Neural crest cell (in vitro differentiated cells): ENCODE measurements around the gene PCBP3. TPM values are rescaled to one million over a fixed set of nuclear protein-coding genes. Genes with fewer than 3 reads are reported as not detected.
"Not testable (repeated sequence)": the region's sequence is repeated elsewhere in the genome, so short reads cannot be mapped to it uniquely, and the experiment has no call there.

Experiments
- DNase-seq: peaks from one replicate; pipeline ENCODE4 v3.0.0; 2021; ENCODE audit warnings: low read depth, mixed read lengths, low spot score
- H3K27ac Mint-ChIP-seq: one replicate; pipeline ENCODE4 v1.8.0; 2021; ENCODE audit warnings: mild to moderate bottlenecking, mixed read lengths; ENCODE audit not compliant: unreplicated experiment
- H3K27me3 Mint-ChIP-seq: 2 replicates; pipeline ENCODE4 v1.8.0; 2021; ENCODE audit warnings: low read depth, mild to moderate bottlenecking, mixed read lengths
- H3K36me3 Mint-ChIP-seq: 2 replicates; pipeline ENCODE4 v1.8.0; 2021; ENCODE audit warnings: low read depth, mild to moderate bottlenecking, mixed read lengths
- H3K4me1 Mint-ChIP-seq: 2 replicates; pipeline ENCODE4 v1.8.0; 2021; ENCODE audit warnings: mixed read lengths
- H3K4me3 Mint-ChIP-seq: one replicate; pipeline ENCODE4 v1.8.0; 2021; ENCODE audit warnings: mild to moderate bottlenecking, mixed read lengths
- H3K9me3 Mint-ChIP-seq: 2 replicates; pipeline ENCODE4 v1.8.0; 2021; ENCODE audit warnings: mixed read lengths
- total RNA-seq: library from RNA; stranded (reverse); gene quantifications from 2 replicates; pipeline ENCODE4 v1.2.1, GENCODE V29; 2021
- TF ChIP-seq, protein P1 (sequence below): fragments of 200-600 bp; sonication (generic); conservative IDR thresholded peaks from 2 replicates; pipeline ENCODE4 v1.5.0; 2021; ENCODE audit warnings: antibody characterized with exemption, mild to moderate bottlenecking

Gene PCBP3
- total RNA-seq, 1 donor from 2014 or later: 5.1 TPM

DNA sequence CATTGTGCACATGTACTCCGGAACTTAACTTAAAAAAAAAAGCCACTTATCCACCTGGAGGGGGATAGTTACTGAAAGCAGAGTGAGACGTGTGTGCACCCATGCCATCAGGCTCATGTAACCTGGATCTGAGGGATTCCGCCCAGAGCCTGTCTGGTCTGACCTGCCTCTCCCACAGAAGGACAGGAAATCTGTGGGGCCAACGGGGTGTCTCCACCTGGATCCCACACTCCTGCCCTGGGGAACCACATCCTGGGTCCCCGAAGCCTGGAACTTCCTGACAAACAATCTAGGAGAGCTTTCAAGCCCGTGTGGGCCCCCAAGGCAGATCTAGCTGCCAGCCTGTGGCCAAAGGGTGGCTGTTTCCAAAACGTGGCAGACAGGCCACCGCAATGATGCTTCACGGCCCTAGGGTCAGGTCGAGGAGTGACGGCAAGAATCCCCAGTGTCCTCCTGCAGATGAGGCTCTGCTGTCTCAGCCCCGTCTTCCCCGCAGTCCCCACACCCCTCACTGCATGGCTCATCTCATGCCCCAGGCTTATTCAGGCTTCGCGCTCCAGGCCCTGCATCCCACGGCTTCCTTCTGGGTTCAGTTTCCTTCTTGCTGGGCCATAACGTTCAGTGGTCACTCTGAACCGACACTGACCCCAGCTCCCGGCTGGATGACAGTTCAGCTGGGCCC is 21.0 kb upstream of the PCBP3 start:
- H3K4me3 Mint-ChIP-seq: no peak overlapping the region
- no peaks in the 10 kb centered on the region for H3K9me3 Mint-ChIP-seq
- DNase-seq: no peak
- peaks cover 21% of the 10 kb centered on the region for H3K27me3 Mint-ChIP-seq
- peaks cover 10% of the 10 kb centered on the region for H3K4me1 Mint-ChIP-seq
- H3K36me3 Mint-ChIP-seq: no peaks in the 10 kb centered on the region
- H3K27ac Mint-ChIP-seq: no peak overlapping the region
- TF ChIP-seq, protein P1, sequence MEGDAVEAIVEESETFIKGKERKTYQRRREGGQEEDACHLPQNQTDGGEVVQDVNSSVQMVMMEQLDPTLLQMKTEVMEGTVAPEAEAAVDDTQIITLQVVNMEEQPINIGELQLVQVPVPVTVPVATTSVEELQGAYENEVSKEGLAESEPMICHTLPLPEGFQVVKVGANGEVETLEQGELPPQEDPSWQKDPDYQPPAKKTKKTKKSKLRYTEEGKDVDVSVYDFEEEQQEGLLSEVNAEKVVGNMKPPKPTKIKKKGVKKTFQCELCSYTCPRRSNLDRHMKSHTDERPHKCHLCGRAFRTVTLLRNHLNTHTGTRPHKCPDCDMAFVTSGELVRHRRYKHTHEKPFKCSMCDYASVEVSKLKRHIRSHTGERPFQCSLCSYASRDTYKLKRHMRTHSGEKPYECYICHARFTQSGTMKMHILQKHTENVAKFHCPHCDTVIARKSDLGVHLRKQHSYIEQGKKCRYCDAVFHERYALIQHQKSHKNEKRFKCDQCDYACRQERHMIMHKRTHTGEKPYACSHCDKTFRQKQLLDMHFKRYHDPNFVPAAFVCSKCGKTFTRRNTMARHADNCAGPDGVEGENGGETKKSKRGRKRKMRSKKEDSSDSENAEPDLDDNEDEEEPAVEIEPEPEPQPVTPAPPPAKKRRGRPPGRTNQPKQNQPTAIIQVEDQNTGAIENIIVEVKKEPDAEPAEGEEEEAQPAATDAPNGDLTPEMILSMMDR: no peak

DNA sequence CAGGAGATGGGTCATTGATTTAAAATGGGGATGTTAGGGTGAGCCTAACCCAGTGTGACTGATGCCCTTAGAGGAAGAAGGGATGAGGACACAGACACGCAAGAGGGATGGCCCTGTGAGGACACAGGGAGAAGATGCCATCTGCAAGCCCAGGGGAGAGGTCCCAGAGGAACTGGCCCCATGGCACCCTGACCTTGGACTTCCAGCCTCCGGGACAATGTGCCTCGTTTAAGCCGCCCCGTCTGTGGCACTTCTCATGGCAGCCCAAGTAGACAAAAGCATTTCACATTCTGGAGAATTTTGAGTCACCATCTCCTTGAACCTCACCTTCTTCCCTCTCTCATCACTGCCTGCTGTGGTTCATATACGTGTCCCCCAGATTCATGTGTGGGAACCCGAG is 20.1 kb upstream of the PCBP3 start:
- TF ChIP-seq, protein P1: no peak
- DNase-seq: no peak
- Mint-ChIP-seq H3K27me3 (peaks cover 28% of the 10 kb centered on the region), H3K36me3 (no peaks in the 10 kb centered on the region), H3K27ac (no peak overlapping the region), H3K4me1 (peaks cover 10% of the 10 kb centered on the region), H3K4me3 (no peak overlapping the region), H3K9me3 (no peaks in the 10 kb centered on the region)

DNA sequence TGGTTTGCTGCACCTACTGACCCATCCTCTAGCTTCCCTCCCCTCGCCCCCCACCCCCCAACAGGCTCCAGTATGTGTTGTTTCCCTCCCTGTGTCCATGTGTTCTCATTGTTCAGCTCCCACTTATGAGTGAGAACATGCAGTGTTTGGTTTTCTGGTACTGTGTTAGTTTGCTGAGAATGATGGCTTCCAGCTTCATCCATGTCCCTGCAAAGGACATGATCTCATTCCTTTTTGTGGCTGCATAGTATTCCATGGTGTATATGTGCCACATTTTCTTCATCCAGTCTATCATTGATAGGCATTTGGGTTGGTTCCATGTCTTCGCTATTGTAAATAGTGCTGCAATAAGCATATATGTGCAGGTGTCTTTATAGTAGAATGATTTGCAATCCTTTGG is 17.4 kb upstream of the PCBP3 start:
- H3K4me3 Mint-ChIP-seq, H3K36me3 Mint-ChIP-seq, DNase-seq, H3K9me3 Mint-ChIP-seq, H3K4me1 Mint-ChIP-seq, H3K27ac Mint-ChIP-seq: not testable (repeated sequence)
- peaks cover 29% of the 10 kb centered on the region for H3K27me3 Mint-ChIP-seq

DNA sequence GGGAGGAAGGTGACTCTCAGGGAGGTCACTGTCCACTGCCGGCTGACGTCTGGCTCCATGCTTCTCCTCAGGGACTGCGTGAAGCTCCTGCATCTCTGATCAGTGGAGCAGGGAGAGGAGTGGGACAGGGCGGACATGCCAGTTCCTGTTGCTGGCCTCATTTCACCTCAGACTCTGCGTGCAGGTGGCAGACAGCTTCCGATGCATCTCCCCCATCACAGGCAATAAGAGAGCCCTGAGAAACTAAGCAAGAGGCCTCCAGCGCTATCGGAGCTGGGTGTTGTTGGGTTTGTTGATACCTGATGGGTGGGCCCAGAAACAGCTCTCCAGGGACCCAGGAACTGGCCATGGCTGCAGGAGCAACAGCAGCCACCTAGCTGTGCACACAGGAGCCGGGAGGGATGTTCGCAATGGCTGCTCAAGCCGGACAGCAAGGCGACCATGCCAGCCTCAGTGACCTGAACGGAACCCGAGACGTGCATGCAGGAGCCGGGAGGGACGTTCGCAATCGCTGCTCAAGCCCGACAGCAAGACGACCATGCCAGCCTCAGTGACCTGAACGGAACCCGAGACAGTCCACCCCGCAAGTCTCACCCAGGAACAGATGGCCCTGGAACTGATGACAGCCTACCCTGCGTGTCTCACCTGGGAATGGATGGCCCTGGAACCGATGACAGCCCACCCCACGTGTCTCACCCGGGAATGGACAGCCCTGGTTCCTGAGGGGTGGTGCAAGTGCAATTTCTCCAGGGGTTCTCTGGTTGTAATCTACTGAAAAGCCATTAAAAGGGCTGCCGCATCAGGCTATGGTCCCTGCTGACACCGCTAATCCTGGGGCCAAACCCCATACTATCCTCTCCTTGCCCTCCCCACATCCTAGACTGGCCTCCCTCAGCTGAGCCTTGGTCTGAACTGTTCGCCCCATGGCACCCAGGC is 14.2 kb upstream of the PCBP3 start:
- Mint-ChIP-seq H3K36me3 (no peaks in the 10 kb centered on the region), H3K9me3 (no peaks in the 10 kb centered on the region), H3K27me3 (peaks cover 29% of the 10 kb centered on the region), H3K4me1 (no peaks in the 10 kb centered on the region), H3K4me3 (no peak overlapping the region), H3K27ac (peak overlapping the region; percentile 86)
- TF ChIP-seq, protein P1: no peak
- DNase-seq: no peak

DNA sequence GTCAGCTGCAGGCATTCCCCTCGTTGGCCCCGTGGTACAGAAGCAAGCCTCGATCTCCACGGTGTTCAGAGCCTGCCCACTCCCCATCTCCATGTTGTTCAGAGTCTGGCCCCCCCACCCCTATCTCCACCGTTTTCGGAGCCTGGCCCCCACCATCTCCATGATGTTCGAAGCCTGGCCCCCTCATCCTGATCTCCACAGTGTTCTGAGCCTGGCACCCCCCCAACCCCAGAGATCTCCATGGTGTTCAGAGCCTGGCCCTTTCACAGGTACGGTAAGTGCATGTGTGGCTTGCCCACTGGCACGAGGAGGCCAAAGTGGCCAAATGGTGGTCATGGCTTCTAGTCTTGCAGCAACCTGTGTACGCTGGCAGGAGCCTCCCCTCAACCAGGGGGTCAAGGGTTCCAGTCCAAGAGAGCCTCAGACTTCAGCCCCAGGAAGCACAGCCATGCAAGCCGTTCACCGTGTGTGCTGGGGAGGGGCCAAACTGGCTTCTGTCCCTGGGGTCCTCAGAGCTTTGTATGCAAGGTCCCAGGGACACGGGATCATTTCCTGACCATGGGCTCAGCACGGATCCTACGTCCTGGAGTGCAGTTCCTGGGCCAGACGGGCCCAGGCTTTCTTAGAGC is 13.3 kb upstream of the PCBP3 start:
- Mint-ChIP-seq H3K36me3 (no peaks in the 10 kb centered on the region), H3K27me3 (peaks cover 25% of the 10 kb centered on the region), H3K27ac (no peak overlapping the region), H3K4me3 (no peak overlapping the region), H3K4me1 (no peaks in the 10 kb centered on the region), H3K9me3 (no peaks in the 10 kb centered on the region)
- TF ChIP-seq, protein P1: no peak
- DNase-seq: no peak
